Endothelial cell of umbilical vein (primary cell): ENCODE results near the gene E2F4.

ENCODE experiments used
- EZH2 ChIP-seq: IDR thresholded peaks from 2 replicates; pipeline ENCODE4 v1.6.1; 2012; ENCODE audit warnings: borderline replicate concordance, low read depth, mild to moderate bottlenecking, moderate library complexity, low read length, inconsistent platforms; ENCODE audit not compliant: severe bottlenecking
- GATA2 ChIP-seq: IDR thresholded peaks from 2 replicates; pipeline ENCODE4 v1.7.0; 2011; ENCODE audit warnings: low read depth, mild to moderate bottlenecking, moderate library complexity, mixed read lengths, low read length; ENCODE audit not compliant: insufficient read length, insufficient read depth
- MYC ChIP-seq: IDR thresholded peaks from one replicate; pipeline ENCODE4 v1.6.1; 2011; ENCODE audit warnings: mild to moderate bottlenecking, low read depth, low read length
- POLR2A ChIP-seq: IDR thresholded peaks from 2 replicates; pipeline ENCODE4 v1.6.1; 2012; ENCODE audit warnings: low read depth, mild to moderate bottlenecking, control low read depth, low read length
- TF ChIP-seq, protein P1 (sequence below), 2 donors: IDR thresholded peaks; 1 replicate in 1 of 2; 2 replicates in 1 of 2; pipeline ENCODE4 v1.5.1; 2011; ENCODE audit warnings: low read length in 2 of 2, mild to moderate bottlenecking in 2 of 2, moderate library complexity in 2 of 2, control low read depth in 1 of 2, inconsistent platforms in 1 of 2, low read depth in 1 of 2; ENCODE audit not compliant: insufficient read depth in 1 of 2; ENCODE audit errors: extremely low read depth in 1 of 2
- TF ChIP-seq, protein P2 (sequence below): IDR thresholded peaks from 2 replicates; pipeline ENCODE4 v1.6.1; 2011; ENCODE audit not compliant: insufficient read depth, insufficient read length

DNA sequence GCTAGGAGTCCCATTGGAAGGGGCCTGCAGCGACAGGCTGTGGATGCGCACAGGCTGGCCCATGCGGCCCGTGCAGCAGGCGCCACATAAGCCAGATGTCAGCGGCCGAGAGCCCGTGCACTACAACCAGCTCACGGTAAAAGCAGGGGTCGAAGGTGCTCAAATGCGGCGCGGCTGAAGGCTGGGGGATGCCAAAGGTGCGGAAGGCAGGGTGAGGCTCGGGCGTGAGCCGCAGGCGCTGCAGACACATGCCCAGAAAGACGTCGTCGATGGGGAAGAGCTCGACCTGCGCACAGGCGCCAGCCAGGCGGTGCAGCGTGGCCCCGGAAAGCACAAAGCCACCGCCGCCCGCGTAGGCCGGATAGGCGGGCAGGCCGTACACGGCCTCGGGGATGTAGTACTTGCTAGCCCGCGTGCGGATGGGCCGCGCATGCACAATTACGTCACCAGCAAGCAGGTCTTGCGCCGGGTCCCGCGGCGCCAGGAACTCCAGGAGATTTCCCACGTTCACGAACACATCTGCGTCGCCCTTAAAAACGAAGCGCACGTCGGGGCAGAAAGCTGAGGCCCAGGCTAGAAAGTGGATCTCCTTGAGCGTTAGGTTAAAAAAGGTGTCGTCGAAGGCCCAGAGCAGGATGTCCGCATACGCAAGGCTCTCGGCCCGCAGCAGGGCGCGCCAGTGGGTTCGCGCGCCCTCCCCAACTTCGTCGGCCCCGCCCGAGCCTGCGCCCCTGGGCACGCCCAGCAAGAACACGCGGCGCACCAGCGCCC, 42.5 kb upstream of the E2F4 start:
- TF ChIP-seq GATA2, result no peak
- no peak for TF ChIP-seq POLR2A
- no peak for TF ChIP-seq EZH2
- TF ChIP-seq, protein P1, sequence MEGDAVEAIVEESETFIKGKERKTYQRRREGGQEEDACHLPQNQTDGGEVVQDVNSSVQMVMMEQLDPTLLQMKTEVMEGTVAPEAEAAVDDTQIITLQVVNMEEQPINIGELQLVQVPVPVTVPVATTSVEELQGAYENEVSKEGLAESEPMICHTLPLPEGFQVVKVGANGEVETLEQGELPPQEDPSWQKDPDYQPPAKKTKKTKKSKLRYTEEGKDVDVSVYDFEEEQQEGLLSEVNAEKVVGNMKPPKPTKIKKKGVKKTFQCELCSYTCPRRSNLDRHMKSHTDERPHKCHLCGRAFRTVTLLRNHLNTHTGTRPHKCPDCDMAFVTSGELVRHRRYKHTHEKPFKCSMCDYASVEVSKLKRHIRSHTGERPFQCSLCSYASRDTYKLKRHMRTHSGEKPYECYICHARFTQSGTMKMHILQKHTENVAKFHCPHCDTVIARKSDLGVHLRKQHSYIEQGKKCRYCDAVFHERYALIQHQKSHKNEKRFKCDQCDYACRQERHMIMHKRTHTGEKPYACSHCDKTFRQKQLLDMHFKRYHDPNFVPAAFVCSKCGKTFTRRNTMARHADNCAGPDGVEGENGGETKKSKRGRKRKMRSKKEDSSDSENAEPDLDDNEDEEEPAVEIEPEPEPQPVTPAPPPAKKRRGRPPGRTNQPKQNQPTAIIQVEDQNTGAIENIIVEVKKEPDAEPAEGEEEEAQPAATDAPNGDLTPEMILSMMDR (IDR thresholded peaks at IDR 0.05; ENCODE audit: extremely low read depth in 1 of 2, insufficient read depth in 1 of 2, low read depth in 1 of 2, low read length in 2 of 2), result no peak
- TF ChIP-seq, protein P2, sequence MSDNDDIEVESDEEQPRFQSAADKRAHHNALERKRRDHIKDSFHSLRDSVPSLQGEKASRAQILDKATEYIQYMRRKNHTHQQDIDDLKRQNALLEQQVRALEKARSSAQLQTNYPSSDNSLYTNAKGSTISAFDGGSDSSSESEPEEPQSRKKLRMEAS, result no peak
- TF ChIP-seq MYC, result no peak
